ENCODE data around the gene ATXN3L. TPM values are rescaled to one million over a fixed set of nuclear protein-coding genes. Genes with fewer than 3 reads are reported as not detected.

Gene ATXN3L
- total RNA-seq (not detected), polyA plus RNA-seq (not detected), total RNA-seq (0 reads per million in 6 experiments)

DNA sequence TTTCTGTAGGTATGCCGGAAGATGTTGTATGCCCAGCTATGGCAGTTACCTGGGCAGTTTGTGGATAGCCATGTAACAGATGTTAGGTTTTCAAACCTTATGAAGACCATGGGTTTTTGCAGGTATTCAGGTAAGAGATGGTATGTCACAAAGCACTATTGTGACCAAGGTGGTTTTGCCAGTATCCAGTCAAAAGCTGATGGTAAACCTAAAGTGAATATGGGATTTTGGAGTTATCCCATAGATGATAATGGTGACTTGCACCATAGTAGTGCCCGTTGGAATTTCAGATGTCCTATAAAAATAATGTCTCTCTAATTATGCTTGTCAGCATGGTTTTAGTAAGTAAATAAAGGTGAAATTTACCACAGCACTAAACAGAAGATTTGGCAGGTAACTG lies at the start of gene ATXN3L:
Gene ATXN3L (minus strand): TSS at position 101 of the 400 bp plus-strand sequence. CDS start 119 bp downstream, outside the sequence.
- no peak for ATAC-seq
- Mint-ChIP-seq H3K4me3 (no peak within 1 kb of the TSS), H3K36me3 (peaks cover 0 to 18% (median 0%) of the 10 kb centered on the region in 3 donors), H3K9me3 (peaks cover 0 to 34% (median 4%) of the 10 kb centered on the region in 9 donors), H3K4me1 (peaks cover 0 to 7% (median 0%) of the 10 kb centered on the region in 4 donors), H3K27ac (no peak within 1 kb of the TSS), H3K27me3 (no peaks in the 10 kb centered on the region)
- DNase-seq: no peak
- POLR2A ChIA-PET: no interaction called here

GRCh38 chrX:13369256-13370030 lies 49.6 kb upstream of the ATXN3L start:
- Mint-ChIP-seq H3K9me3 (no peaks in the 10 kb centered on the region), H3K27me3 (no peaks in the 10 kb centered on the region), H3K4me1 (peaks cover 0 to 3% (median under 1%) of the 10 kb centered on the region in 4 donors), H3K4me3 (no peak overlapping the region), H3K27ac (no peak overlapping the region), H3K36me3 (peaks cover 0 to 4% (median 0%) of the 10 kb centered on the region in 3 donors)
- ATAC-seq (no peak), DNase-seq (no peak)
- POLR2A ChIA-PET: no interaction called here

DNA sequence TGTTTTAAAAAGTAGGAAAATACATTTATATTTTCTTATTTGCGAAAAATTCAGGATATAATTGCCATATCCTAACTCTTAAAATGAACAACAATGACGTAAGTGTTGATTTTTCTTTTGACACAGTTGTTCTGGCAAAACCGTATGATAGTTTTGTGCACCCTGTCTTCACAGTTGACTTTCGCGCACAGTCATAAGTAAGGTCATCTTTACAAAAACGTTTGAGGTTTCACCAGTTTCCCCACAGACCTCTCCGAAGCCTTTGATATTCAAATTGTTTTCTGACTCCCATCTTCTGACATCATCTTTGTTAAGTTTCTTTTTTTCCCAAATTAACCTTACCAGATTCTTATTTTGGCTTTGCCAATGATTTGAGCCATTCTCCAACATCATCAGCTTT lies 48.1 kb upstream of the ATXN3L start:
- Mint-ChIP-seq H3K36me3 (peaks cover 0 to 4% (median 0%) of the 10 kb centered on the region in 3 donors), H3K4me3 (no peak overlapping the region), H3K4me1 (peaks cover 0 to 1% (median under 1%) of the 10 kb centered on the region in 4 donors), H3K27me3 (no peaks in the 10 kb centered on the region), H3K9me3 (no peaks in the 10 kb centered on the region), H3K27ac (no peak overlapping the region)
- POLR2A ChIA-PET: no interaction called here
- DNase-seq: no peak
- ATAC-seq: no peak

DNA sequence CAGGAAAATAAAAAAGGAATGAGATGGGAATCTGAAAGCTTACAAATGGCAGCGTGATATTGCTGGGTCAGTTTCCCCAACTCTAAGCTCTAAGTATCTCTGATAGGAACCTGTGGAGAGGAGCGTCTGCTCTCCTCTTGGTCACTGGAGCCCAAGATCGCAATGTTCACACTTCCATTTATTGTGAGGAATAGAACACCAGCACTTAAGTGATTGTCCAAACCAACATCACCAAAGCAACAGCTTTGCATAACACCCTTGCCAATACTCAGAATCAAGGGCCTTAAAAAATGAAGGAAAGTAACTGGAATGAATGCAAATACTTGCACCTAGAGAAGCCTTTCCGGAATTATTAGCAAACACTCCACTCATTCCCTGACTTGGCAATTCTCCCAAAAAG lies 46.8 kb upstream of the ATXN3L start:
- Mint-ChIP-seq H3K4me3 (no peak overlapping the region), H3K27ac (no peak overlapping the region), H3K4me1 (peaks cover 0 to 1% (median 0%) of the 10 kb centered on the region in 4 donors), H3K36me3 (peaks cover 0 to 4% (median 0%) of the 10 kb centered on the region in 3 donors), H3K27me3 (no peaks in the 10 kb centered on the region), H3K9me3 (no peaks in the 10 kb centered on the region)
- POLR2A ChIA-PET: no interaction called here
- DNase-seq (no peak), ATAC-seq (no peak)

DNA sequence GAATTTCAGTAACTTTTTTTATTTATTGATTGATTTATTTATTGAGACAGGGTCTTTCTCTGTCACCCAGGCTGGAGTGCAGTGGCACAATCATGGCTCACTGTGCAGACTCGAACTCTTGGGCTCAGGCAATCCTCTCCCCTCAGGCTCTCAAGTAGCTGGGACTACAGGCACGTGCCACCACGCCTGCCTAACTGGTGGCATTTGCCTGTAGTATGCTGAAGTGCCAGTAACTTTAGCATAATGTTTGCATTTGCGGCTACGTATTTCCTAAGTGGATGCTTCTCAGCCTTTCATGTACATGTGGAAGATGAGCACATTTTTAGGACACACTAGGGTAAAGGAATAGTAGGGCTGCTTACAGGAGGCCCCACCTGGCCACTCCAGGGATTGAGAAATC lies 45.3 kb upstream of the ATXN3L start:
- Mint-ChIP-seq H3K27me3 (no peaks in the 10 kb centered on the region), H3K4me3 (no peak overlapping the region), H3K4me1 (peaks cover 0 to 1% (median 0%) of the 10 kb centered on the region in 4 donors), H3K9me3 (no peaks in the 10 kb centered on the region), H3K27ac (no peak overlapping the region), H3K36me3 (peaks cover 0 to 4% (median 0%) of the 10 kb centered on the region in 3 donors)
- POLR2A ChIA-PET: no interaction called here
- DNase-seq: no peak
- no peak for ATAC-seq

DNA sequence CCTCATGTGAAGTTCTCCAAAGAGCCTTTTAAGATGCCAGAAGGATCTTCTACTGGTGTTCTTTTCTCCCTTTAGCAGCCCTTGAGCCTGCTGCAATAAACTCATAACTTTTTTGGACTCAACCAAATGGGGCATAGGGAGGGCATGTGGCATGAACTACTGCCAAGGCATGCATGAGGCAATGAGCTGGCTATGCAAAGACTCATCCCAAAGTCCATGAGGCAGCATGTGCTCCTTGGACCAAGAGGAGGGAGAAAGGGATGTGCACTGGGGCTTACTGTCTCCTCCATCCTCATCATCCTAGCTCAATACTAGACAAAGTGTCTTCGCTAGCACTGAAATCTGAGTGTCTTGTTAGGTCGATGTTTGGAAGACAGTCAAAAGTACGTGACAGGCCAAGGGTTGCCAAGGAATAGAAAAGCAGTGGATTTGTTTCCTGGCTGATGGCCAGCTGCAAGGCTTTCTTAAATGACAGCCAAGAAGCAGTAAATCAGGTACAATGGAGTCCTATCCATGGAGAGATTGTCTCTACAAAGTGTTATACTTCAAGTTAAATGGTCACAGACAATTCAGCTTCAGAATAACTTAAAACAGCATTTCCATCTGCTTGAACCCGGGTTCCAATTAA lies 44.5 kb upstream of the ATXN3L start:
- POLR2A ChIA-PET: interaction anchor here (0.5 kb wide), 1 partner anchor 361 kb away, joined by 3 read pairs; no protein-coding TSS in a partner anchor

GRCh38 chrX:13360146-13360545 lies 40.3 kb upstream of the ATXN3L start:
- Mint-ChIP-seq H3K27me3 (no peaks in the 10 kb centered on the region), H3K27ac (peak overlapping the region in 2 of 10 donors; percentile 19 to 25), H3K36me3 (no peaks in the 10 kb centered on the region), H3K9me3 (no peaks in the 10 kb centered on the region), H3K4me3 (no peak overlapping the region), H3K4me1 (no peaks in the 10 kb centered on the region)
- POLR2A ChIA-PET: no interaction called here
- peak in 2 of 10 donors; percentile 1 to 2 for DNase-seq
- ATAC-seq: no peak

More for the DNA sequence above, 44.5 kb upstream of the ATXN3L start:
- Mint-ChIP-seq H3K27me3 (no peaks in the 10 kb centered on the region), H3K36me3 (peaks cover 0 to 4% (median 0%) of the 10 kb centered on the region in 3 donors), H3K27ac (no peak overlapping the region), H3K9me3 (no peaks in the 10 kb centered on the region), H3K4me1 (peaks cover 0 to 1% (median 0%) of the 10 kb centered on the region in 4 donors), H3K4me3 (no peak overlapping the region)
- no peak for ATAC-seq
- no peak for DNase-seq

- POLR2A ChIA-PET: no interaction called here
- no peaks in the 10 kb centered on the region for H3K36me3 Mint-ChIP-seq
- no peak for ATAC-seq
Measured at GRCh38 chrX:13357925-13358324, 38.1 kb upstream of the ATXN3L start.

DNA sequence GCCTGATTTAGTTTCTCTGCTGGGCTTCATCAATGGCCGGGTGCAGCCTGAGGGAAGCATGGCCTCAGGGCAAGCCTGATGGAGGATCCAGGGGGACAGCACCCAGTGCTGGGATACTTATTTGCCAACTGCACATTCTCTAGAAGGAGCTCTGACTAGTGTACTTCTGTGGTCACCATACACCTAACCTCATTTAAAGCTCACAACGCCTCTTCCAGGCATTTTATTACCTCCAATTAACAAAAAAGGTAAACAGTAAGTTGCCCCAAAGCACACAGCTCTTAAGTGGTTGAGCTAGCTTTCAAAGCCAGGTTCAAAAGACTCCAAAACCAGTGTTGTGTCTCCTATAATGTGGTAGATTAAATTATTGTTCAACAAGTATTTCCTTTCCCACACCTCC lies 26.8 kb upstream of the ATXN3L start:
- POLR2A ChIA-PET: no interaction called here
- Mint-ChIP-seq H3K27me3 (no peaks in the 10 kb centered on the region), H3K4me3 (no peak overlapping the region), H3K27ac (no peak overlapping the region), H3K36me3 (peaks cover 0 to 10% (median 0%) of the 10 kb centered on the region in 3 donors), H3K9me3 (peaks cover 0 to 10% (median 0%) of the 10 kb centered on the region in 9 donors), H3K4me1 (peaks cover 0 to 13% (median 5%) of the 10 kb centered on the region in 4 donors)
- no peak for ATAC-seq
- DNase-seq: no peak

More at GRCh38 chrX:13357925-13358324, 38.1 kb upstream of the ATXN3L start:
- Mint-ChIP-seq H3K27ac (no peak overlapping the region), H3K9me3 (peaks cover 0 to 2% (median 0%) of the 10 kb centered on the region in 9 donors), H3K4me3 (no peak overlapping the region), H3K4me1 (no peaks in the 10 kb centered on the region), H3K27me3 (no peaks in the 10 kb centered on the region)
- DNase-seq: no peak

DNA sequence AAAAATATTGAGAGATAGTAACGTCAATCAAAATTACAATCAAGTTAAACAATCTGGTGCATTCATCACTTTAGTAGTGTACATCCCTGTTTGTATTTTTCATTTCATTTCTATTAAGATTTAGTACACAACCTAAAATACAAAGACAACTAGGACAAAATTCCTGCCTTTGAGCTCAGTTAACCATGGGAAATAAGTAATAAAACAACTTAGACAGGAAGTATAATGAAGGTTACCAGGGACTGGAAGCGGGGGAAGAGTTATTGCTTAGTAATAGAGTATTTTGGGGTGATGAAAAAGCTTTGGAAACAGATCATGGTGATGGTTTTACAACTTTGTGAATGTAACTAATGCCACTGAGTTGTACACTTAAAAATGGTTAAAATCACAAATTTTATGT lies 25.6 kb upstream of the ATXN3L start:
- Mint-ChIP-seq H3K4me3 (no peak overlapping the region), H3K36me3 (peaks cover 0 to 10% (median 0%) of the 10 kb centered on the region in 3 donors), H3K9me3 (peaks cover 0 to 10% (median 0%) of the 10 kb centered on the region in 9 donors), H3K27ac (no peak overlapping the region), H3K27me3 (no peaks in the 10 kb centered on the region), H3K4me1 (peaks cover 0 to 13% (median 5%) of the 10 kb centered on the region in 4 donors)
- POLR2A ChIA-PET: no interaction called here
- DNase-seq (no peak), ATAC-seq (no peak)

DNA sequence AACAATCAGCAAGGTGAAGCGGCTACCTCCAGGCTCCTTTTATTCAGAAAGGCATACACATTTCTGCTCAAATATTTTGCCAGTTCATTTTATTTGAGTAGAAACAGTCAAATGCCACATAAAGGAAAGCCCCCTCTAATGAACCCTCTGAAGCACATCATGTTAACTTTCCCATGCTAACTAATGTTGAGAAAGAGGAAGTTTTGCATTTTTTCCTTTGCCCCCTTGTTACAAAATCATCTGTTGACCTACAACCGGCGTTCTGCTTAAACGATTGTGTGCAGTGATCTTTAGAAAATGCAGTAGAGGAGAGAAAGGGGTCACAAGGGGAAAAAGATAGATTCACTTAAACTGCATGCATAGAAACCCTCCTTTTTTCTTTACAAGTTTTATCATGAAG lies 25.2 kb upstream of the ATXN3L start:
- no peak overlapping the region for H3K4me3 Mint-ChIP-seq
- ATAC-seq: no peak

GRCh38 chrX:13341491-13342101 lies 21.7 kb upstream of the ATXN3L start:
- Mint-ChIP-seq H3K4me3 (no peak overlapping the region), H3K27ac (no peak overlapping the region), H3K9me3 (no peaks in the 10 kb centered on the region), H3K27me3 (no peaks in the 10 kb centered on the region), H3K4me1 (peaks cover 0 to 9% (median 0%) of the 10 kb centered on the region in 4 donors), H3K36me3 (no peaks in the 10 kb centered on the region)
- DNase-seq (no peak), ATAC-seq (no peak)
- POLR2A ChIA-PET: no interaction called here

More for the DNA sequence above, 25.2 kb upstream of the ATXN3L start:
- Mint-ChIP-seq H3K27ac (peak overlapping the region in 1 of 10 donors; percentile 19), H3K27me3 (no peaks in the 10 kb centered on the region), H3K36me3 (peaks cover 0 to 9% (median 0%) of the 10 kb centered on the region in 3 donors), H3K4me1 (peaks cover 0 to 12% (median 3%) of the 10 kb centered on the region in 4 donors), H3K9me3 (peaks cover 0 to 10% (median 0%) of the 10 kb centered on the region in 9 donors)
- no peak for DNase-seq
- POLR2A ChIA-PET: no interaction called here
